HG03432 (cell line): Measurements from ENCODE around the gene PCNP.
"Not testable (repeated sequence)": the region's sequence is repeated elsewhere in the genome, so short reads cannot be mapped to it uniquely, and the experiment has no call there.

Experiments used
- ATAC-seq: cut with Tn5 transposase; IDR thresholded peaks from one replicate; pipeline ENCODE4 v1.9.1; 2021; ENCODE audit warnings: mild to moderate bottlenecking, moderate library complexity; ENCODE audit not compliant: unreplicated experiment

Gene PCNP

DNA sequence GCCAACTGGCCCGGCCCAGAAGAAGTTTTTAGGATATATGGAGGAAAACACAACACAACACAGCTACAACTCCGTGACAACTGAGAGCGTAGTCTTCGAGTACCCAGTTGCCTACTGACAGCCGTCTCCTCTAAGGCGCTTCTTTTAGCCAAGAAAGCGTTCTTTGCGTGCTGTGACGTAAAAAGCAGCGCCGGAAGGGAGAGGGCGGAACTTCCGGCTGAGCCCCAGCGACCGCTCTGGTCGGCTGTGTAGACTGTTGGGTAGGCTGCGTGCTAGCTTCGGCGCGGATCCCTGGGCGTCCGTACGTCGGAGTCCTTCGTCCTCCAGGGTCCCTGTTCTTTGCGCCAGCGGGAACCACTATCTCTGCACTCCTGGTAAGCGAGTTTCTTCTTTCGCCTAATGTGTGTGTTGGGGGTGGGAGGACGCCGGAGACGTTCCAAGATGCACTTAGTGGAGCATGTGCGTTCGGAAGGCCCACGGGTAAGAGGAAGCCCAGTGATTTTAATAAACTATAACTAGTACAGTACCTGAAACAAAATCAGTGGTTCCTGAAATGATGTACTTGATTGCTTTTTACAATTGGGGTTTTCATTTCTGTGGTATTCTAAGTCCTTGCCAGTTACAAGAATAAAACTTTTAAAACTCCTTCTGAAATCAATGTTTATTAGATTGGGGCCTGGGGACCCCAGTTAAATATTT is 12.2 kb upstream of the PCNP start, which contains the start of gene TRMT10C:
TRMT10C (plus strand) TSS at position 239 of the 699 bp plus-strand sequence. CDS start 2,914 bp downstream, outside the sequence.
- ATAC-seq = peak; percentile 100

DNA sequence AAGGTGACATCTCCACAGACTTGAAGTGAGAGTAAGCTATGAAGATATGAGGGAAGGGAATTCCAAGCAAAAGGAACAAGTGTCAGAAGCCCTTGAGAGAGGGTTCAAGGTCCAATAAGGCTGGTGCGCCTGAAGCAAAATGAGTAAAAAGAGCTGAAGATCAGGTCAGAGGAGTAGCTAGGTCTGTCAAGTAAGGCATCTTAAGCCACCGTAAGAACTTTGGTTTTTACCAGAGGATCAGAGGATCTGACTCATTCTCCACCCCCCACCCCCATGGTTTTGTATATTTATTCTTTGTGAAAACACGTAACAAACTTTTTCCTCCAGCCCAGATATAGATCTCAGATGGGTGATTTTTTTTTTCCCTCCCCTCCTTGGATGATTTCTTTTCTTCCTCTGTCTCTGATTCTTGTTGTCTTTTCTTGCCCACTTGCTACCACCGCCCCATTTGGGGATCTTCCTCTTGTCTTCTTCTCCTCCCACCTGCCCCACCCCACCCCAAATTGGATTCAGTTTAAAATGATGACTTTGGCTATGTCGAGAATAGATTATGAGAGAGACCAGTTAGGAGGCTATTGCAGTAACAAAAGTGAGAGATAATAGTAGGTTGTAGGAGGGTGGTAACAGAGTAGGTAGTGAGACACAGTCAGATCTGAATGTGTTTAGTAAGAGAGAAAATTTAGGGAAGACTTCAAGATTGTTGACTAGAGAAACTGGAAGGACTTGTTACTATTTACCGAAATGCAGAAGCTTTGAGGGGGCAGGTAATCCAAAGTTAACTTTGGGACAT is 6.3 kb upstream of the PCNP start:
- no peak for ATAC-seq

DNA sequence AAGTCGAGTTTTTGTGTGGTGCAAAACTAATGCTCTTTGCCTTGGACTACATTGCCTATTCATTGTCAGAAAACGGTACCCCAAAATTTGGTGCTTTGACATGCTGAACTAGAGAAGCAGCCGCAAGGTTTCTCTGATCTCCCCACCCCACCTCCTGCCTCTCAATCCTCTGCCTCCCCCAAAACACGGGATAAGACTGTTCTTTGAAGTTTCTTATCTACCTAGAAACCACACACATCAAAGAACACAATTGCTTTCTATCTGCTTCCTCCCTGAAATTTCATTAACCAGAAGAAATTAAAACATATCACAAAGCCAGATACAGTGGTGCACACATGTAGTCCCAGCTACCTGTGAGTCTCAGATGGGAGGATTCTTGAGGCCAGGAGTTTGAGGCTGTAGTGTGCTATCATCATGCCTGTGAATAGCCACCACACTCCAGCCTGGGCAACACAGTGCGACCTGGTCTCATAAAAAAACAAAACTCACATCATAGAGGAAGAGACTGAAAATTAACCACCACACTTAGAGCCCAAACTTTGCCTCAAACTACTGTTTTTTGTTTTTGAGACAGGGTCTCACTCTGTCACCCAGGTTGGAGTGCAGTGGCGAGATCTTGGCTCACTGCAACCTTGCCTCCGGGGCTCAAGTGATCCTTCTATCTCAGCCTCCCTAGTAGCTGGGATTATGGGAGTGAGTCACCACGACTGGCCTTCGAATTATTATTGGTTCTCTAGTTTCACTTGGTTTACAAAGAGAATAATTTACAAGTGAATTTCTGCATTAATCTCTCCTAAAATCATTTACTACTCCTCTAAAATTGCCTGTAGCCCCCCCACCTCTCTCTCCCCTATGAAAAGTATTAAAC is 2.7 kb upstream of the PCNP start:
- no peak for ATAC-seq

DNA sequence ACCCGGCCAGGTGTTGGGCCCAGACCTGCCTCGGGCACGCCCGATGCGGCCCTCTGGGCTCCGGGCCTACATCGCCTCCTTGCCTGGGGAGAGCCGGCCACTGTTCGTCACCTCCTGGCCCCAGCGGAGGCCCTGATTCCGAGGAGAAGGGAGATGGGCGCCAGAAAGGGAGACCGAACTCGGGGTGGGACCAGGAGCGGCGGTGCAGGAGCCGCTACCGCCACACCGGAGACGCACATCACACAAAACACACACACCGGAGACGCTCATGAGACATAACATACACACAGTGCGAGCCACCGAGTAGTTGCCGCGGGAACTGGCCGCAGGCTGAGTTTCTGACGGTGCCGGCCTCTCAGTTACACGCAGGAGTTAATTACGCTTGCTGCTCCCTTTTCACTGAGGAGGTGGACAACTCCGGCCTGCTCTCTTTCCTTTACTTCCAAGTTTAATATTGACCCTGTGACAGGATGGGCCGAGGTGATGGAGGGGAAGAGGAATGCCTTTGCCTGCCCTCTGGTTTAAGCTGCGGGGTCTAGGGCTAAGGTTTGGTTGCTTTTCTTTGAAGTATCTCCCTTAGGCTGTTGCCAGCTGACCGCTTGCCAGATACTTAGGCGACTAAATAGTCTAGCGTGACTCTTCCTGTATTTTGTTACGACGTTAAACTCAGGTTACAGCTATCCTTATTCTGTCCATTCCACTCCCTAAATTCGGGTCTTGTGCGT is 570 bp downstream of the PCNP start:
- ATAC-seq = peak; percentile 55

DNA sequence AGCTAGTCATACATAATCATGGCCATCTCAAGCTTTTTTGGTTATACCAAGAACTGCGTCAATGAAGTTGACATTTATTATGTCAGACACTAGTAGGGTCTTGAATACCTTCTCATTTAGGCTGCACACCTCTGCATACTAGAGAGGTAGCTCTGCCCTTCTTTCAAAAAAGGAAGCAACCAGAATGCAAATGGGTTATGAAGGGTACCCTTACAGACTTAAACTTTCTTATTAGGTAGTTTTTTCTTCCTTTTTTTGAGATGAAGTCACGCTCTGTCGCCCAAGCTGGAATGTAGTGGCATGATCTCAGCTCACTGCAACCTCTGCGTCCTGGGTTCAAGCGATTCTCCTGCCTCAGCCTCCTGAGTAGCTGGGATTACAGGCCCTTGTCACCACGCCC is 3.3 kb downstream of the PCNP start:
- no peak for ATAC-seq

DNA sequence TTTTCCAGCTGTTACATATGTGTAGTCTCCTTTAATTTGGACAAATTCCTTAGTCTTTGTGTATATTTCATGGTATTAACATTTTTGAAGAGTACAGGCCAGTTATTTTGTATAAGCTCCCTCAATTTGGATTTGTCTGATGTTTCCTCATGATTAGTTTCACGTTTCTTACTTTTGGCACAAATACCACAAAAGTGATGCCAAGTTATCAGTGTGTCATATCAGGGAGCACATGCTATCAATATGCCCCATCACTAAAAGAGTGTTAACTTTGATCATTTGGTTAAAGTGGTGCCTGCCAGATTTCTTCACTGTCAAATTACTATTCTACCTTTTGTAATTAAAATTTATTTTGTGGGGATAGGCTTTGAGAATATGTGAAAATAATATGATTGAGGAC is 14.6 kb downstream of the PCNP start:
- no peak for ATAC-seq

DNA sequence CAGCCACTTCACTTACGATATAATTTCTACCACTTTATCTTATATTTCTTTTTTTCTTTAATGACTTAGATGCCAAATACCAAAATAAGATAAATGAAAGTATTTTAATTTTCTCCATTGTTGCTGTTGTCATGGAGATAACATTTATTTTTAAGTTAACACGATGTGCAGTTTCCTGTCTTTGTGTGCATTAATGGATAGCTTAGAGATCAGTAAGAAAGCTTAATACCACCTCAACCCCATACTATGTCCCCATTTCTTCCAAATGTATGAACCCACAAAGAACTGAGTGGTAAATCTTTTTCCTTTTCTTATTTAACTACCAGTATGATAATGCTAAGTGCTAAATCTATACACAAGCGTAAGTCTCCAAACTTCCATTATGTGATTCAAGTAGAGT is 17.1 kb downstream of the PCNP start:
- ATAC-seq = no peak

DNA sequence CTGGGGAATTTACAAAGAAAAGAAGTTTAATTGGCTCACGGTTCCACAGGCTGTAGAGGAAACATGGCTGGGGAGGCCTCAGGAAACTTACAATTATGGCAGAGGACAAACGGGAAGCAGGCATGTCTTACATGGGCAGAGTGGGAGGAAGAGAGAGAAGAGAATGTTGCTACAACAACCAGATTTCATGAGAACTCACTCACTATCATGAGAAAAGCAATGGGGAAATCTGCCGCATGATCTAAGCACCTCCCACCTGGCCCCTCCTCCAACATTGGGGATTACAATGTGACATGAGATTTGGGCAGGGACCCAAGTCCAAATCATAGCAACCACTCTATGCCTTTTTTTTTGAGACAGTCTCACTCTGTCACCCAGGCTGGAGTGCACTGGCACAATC is 28.8 kb downstream of the PCNP start:
- ATAC-seq = no peak

DNA sequence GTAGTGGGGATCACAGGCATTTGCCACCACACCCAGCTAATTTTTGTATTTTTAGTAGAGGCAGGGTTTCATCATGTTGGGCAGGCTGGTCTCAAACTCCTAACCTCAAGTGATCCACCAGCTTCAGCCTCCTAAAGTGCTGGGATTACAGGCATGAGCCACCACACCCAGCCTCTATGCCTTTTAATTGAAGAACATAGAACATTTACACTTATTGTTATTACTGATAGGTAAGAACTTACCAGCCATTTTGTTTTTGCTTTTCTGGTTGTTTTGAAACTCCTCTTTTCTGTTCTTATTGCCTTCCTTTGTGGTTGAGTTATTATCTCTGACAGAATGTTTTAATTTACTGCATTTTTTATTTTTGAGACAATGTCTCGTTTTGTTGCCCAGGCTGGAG is 29.2 kb downstream of the PCNP start:
- ATAC-seq = no peak

DNA sequence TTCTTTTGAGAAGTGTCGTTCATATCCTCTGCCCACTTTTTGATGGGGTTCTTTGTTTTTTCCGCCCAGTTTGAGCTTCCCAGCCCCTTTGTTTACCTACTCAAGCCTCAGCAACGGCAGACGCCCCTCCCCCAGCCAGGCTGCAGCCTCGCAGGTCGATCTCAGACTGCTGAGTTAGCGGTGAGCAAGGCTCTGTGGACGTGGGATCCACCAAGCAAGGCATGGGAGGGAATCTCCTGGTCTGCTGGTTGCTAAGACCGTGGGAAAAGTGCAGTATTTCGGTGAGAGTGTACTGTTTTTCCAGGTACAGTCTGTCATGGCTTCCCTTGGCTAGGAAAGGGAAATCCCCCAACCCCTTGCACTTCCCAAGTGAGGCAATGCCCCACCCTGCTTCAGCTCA is 31.4 kb downstream of the PCNP start:
- not testable (repeated sequence) for ATAC-seq

DNA sequence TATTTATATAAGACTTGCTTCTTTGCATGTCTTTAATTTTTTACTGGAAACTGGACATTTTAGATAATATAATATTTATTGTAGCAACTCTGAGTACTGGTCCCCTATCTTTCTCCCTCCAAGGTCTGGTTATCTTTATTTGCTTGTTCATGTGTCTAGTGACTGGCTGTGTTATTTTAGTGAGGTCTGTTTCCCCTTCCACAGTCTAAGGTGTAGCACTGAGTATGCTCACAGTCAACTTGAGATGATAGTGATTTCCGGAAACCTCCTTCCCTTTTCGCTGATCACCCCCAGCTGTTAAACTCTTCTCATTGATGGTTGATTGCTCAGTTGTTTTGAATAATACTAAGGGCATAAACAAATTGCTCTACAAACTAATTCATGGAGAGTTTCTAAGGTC is 37.0 kb downstream of the PCNP start:
- peak; percentile 84 for ATAC-seq

DNA sequence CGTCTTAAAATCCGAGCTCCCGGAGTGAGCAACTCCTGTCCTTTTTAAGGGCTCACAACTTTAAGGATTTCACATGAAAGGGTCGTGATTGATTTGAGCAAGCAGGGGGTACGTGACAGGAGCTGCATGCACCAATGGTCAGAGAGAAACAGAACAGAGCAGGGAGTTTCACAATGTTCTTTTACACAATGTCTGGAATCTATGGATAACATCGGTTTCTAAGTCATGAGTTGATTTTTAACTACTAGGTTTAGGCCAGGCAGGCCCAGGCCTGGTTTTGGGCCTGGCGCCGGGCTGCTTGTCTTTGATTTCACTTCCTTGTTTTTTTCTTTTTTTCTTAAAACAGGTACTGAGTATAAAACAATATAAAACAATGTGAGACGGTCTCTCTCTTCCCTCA is 39.0 kb downstream of the PCNP start:
- ATAC-seq = not testable (repeated sequence)

DNA sequence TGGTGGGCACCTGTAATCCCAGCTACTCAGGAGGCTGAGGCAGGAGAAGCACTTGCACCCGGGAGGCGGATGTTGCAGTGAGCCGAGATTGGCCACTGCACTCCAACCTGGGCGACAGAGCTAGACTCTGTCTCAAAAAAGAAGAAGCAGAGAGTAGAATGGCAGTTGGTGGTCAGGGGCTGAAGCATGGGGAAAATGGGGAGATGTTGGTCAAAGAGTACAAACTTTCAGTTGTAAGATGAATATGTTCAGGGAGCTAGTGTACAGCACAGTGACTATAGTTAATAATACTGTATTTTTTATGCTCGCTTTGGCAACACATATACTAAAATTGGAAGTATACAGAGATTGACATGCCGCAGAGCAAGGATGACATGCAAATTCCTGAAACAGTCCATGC is 41.5 kb downstream of the PCNP start:
- no peak for ATAC-seq

DNA sequence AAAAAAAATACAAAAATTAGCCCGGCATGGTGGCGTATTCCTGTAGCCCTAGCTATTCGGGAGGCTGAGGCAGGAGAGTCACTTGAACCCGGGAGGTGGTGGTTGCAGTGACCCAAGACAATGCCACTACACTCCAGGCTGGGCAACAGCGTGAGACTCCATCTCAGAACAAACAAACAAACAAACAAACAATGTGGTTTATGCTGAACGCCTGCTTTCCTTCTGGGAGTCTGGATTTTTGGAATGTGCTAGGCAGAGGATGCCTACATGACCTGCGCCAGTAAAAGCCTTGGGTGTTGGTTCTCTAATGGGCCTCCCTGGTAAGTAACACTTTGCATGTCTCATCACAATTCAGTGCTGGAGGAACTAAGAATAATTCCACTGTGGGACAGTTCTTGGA is 43.5 kb downstream of the PCNP start:
- no peak for ATAC-seq

DNA sequence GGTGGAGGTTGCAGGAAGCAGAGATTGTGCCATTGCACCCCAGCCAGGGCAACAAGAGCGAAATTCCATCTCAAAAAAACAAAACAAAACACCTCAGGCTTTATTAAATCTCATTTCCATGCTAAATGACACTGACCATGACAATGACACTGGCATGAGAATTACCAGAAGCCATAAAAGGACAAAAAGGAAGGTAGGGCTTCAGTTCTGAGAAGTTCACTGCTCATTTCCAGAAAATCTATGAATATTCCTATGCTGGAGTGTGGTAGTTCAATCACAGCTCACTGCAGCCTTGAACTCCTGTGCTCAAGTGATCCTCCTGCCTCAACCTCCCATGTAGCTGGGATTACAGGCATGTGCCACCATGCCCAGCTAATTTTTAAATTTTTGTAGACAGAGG is 44.7 kb downstream of the PCNP start:
- ATAC-seq = no peak

DNA sequence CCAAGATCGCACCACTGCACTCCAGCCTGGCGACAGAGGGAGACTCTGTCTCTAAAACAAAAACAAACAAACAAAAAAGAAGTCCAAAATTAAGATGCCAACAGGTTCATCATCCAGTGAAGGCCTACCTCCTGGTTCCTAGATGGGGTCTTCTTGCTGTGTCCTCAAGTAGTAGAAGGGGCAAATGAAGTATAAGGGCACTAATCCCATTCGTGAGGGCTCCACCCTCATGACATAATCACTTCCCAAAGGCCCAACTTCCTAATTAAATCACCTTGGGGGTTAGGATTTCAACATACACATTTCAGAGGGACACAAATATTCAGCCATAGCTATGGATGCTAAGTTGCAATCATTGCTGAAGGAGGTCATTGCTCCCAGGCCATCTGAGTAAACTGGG is 45.8 kb downstream of the PCNP start:
- no peak for ATAC-seq

DNA sequence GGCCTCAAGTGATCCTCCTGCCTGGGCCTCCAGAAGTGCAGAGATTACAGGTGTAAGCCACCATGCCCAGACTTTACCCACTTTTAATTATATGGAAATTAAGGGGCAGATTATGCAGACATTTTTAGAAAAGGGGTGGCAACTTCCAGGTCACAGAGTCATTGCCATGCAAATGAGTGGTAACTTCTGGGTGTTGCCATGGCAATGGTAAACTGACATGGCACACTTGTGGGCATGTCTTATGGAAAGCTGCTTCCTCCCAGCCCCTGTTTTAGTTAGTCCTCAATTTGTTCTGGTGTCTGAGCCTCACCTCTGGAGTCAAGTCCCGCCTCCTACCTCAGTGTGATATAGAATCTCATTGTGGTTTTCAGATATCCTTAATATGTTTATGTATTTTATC is 49.7 kb downstream of the PCNP start:
- ATAC-seq = no peak

DNA sequence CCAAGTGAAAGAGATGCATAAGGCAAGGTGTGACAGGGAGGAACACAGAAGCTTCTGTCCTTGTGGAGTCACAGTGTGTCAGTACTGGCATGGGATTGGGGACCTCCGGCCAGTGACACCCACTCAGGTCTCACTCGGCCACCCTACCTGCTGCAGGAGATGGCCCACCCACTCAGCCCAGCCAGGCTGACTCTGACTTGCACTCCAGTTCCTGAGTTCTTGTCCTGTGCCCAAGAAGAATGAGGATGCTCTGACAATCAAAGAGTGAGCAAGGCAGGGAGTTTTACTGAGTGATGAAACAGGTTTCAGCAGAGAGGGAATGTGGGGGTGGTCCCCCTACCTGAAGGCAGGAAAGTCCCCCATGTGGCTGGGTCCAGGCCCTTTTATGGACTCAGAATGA is 50.9 kb downstream of the PCNP start:
- ATAC-seq = no peak

DNA sequence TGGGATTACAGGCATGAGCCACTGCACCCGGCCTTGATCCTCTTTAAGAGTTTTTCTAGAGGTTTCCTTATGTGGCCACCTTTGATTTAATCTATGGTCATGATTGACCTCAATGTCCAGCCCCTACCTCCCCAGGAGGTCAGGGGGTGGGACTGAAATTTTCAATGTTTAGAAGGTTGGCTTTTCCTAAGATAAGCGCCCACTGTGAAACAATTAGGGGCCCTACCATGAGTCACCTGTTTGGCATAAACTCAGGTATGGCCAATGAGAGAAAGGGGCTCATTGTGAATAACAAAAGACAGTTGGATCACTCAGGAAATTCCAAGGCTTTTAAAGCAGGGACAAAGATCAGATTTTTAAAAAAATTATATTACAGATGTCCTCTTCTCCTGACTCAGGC is 51.9 kb downstream of the PCNP start:
- ATAC-seq = no peak

DNA sequence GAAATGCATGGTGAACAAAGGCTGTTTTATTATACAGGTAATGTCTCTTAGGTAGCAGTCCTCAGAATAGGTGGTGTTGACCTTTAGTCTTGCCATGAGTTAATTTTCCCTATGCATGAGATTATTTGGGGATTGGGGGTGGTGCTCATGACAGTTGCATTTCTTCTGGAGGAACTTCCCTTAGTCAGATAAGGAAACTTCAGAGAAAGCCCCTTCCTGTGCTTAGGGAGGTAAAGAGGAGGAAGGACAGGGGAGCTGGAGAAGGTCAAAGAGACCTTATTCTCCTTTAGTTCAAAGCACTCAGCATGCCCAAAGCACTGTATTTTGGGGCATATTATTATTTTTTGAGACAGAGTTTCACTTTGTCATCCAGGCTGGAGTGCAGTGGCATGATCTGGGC is 55.2 kb downstream of the PCNP start:
- no peak for ATAC-seq
